Thoracic aorta (tissue), 2 donors: ENCODE measurements around the gene NT5DC1. TPM values are rescaled to one million over a fixed set of nuclear protein-coding genes. Genes with fewer than 3 reads are reported as not detected.

Source experiments
- ATAC-seq: fragments of 150-250 bp; one replicate; pipeline ENCODE4 v1.8.0; 2017; ENCODE audit warnings: low read depth; ENCODE audit not compliant: insufficient number of reproducible peaks, low FRiP score
- DNase-seq: peaks from one replicate; pipeline ENCODE4 v3.0.0-alpha.2; 2020; ENCODE audit warnings: low spot score
- H3K27ac ChIP-seq, 2 donors: fragments of 200-600 bp; sonication (generic); 1 replicate in 1 of 2; 2 replicates in 1 of 2; pipeline ENCODE4 v1.5.1; 2016; ENCODE audit warnings: mild to moderate bottlenecking in 2 of 2, moderate library complexity in 2 of 2
- H3K27me3 ChIP-seq: fragments of 200-600 bp; sonication (generic); replicated peaks from 2 replicates; pipeline ENCODE4 v1.6.0; 2016; ENCODE audit warnings: mild to moderate bottlenecking; ENCODE audit not compliant: insufficient read depth
- H3K36me3 ChIP-seq: fragments of 200-600 bp; sonication (generic); one replicate; pipeline ENCODE4 v1.5.1; 2016
- H3K4me1 ChIP-seq, 2 donors: fragments of 200-600 bp; sonication (generic); 1 replicate in 1 of 2; 2 replicates in 1 of 2; pipeline versions ENCODE4 v1.5.1 to v1.6.0; 2016; ENCODE audit warnings: low read depth in 2 of 2, mild to moderate bottlenecking in 1 of 2; ENCODE audit not compliant: control insufficient read depth in 1 of 2
- H3K4me3 ChIP-seq: fragments of 200-600 bp; sonication (generic); 2 replicates; pipeline ENCODE4 v1.5.1; 2016; ENCODE audit warnings: mild to moderate bottlenecking
- H3K9me3 ChIP-seq: fragments of 200-600 bp; sonication (generic); 2 replicates; pipeline ENCODE4 v1.5.1; 2016
- total RNA-seq, 2 donors: library from RNA; depleted of rRNA; stranded (reverse); fragments of >200 nt; gene quantifications; one replicate each; pipeline versions ENCODE4 v1.1.0 to v1.2.3, GENCODE V29; 2016
- TF ChIP-seq, protein P1 (sequence below): fragments of 200-600 bp; sonication (generic); IDR thresholded peaks from one replicate; pipeline ENCODE4 v1.5.1; 2019; ENCODE audit warnings: antibody characterized with exemption

The NT5DC1 gene
- 10 to 100 TPM; 15.4 to 25.0 TPM for total RNA-seq

DNA sequence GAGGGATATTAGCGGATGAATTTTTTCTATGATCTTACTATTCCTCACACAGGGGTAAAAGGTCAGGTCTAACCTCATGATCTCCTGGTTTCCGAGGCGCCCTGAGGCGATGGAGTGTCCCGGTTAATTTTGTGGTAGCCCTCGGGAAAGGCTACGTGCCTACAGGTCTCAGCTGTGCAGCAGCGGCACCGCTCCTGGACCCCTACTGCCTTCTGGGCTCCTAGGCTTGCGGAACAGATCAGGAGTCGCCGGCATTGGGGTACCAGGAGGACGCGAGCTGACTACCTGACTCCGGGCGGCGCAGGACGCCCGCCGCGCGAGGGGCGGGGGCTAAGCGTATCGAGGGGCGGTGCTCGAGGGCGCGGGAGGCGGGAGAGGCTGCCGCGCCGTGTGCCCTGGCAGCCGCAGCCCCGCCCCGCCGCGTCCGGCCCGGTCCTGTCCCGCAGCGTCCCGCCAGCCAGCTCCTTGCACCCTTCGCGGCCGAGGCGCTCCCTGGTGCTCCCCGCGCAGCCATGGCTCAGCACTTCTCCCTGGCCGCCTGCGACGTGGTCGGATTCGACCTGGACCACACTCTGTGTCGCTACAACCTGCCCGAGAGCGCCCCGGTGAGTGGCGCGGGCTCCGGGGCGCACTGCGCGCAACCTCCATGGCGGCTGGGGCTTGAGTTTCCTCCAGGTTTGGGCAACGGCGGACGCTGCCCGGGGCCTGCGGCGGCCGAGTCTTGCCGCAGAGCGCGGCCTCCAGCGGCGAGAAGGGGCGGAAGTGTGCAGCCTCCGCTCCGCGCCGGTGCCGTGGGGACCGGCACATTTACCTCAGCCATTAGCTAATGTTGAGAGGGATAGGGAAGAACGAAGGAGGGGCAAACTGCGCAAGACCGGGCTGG lies at the start of gene NT5DC1:
Gene NT5DC1, plus strand, starts transcription at position 435 of the 883 bp plus-strand sequence. Its CDS starts 78 bp downstream, at position 513.
- ATAC-seq = peak; percentile 97
- Histone ChIP-seq H3K4me1 (peaks cover 39 to 61% of the 10 kb centered on the region in 2 donors), H3K36me3 (no peaks in the 10 kb centered on the region), H3K9me3 (peaks cover 4% of the 10 kb centered on the region), H3K27ac (peak within 1 kb of the TSS; percentile 94 to 97), H3K27me3 (no peaks in the 10 kb centered on the region), H3K4me3 (peak within 1 kb of the TSS; percentile 88)
- peak; percentile 13 for DNase-seq
- TF ChIP-seq, protein P1, sequence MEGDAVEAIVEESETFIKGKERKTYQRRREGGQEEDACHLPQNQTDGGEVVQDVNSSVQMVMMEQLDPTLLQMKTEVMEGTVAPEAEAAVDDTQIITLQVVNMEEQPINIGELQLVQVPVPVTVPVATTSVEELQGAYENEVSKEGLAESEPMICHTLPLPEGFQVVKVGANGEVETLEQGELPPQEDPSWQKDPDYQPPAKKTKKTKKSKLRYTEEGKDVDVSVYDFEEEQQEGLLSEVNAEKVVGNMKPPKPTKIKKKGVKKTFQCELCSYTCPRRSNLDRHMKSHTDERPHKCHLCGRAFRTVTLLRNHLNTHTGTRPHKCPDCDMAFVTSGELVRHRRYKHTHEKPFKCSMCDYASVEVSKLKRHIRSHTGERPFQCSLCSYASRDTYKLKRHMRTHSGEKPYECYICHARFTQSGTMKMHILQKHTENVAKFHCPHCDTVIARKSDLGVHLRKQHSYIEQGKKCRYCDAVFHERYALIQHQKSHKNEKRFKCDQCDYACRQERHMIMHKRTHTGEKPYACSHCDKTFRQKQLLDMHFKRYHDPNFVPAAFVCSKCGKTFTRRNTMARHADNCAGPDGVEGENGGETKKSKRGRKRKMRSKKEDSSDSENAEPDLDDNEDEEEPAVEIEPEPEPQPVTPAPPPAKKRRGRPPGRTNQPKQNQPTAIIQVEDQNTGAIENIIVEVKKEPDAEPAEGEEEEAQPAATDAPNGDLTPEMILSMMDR = peak; percentile 51

DNA sequence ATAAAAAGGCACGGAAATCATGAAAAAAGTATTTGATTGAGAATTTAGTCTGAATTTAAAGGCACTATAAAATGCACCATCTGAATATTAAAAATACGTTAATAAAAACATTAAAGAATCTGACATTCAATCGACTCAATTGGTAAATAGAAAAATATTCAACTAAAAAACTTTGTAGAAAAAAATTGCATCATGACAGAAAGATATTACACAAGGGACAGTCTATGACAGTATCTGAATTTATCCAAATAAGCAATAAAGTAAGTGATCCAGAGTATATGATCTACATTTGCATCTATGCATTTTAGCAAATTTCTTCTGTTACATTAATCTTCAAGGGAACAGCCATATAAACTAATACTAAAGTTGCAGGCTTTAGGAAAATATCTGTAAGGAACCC lies 49.4 kb upstream of the NT5DC1 start:
- TF ChIP-seq, protein P1 = no peak
- H3K4me1 ChIP-seq = peaks cover 15 to 33% of the 10 kb centered on the region in 2 donors
- H3K4me3 ChIP-seq = no peak overlapping the region
- ATAC-seq (no peak), DNase-seq (no peak)
- no peak overlapping the region for H3K27ac ChIP-seq
- H3K27me3 ChIP-seq = no peaks in the 10 kb centered on the region
- no peaks in the 10 kb centered on the region for H3K36me3 ChIP-seq
- H3K9me3 ChIP-seq = no peaks in the 10 kb centered on the region

DNA sequence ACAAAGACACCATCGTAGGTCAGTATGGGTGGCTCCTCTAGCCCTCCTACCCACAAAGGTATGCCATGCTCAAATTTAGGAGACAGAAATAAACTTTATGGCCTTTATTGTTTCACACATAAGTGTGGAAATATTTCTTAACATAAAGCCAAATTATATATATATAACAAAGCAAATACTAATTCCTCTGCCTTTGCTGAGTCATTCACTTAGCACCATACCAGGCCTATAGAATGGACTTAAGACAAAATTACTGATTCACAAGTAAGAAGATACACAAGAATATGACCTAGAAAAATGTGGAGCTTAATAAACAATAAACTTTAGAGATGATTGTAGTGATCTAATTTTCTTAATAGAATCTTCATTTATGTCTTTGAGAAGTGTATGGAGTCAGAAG lies 45.1 kb upstream of the NT5DC1 start:
- Histone ChIP-seq H3K4me1 (peaks cover 19 to 21% of the 10 kb centered on the region in 2 donors), H3K4me3 (peak overlapping the region; percentile 78), H3K27ac (no peak overlapping the region), H3K27me3 (no peaks in the 10 kb centered on the region), H3K9me3 (no peaks in the 10 kb centered on the region), H3K36me3 (no peaks in the 10 kb centered on the region)
- DNase-seq (no peak), ATAC-seq (no peak)
- TF ChIP-seq, protein P1 = no peak

DNA sequence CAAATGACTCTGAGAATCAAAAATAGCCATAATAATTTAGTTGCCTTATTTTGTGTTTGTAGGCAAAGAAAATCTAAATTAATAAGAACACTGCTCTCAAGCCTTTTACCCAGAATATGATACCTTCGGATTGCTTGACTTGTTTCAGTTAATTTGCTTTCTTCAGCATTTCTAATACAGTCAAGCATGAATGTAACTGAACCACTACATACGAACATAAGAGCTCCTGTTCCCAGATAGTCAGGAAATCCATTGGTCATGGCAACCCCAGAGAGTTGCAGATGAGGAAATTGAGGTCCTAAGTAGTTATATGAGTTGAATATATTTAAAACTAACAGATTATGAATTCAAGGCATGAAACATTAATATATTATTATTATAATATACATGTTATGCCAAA lies 42.9 kb upstream of the NT5DC1 start:
- H3K9me3 ChIP-seq = no peaks in the 10 kb centered on the region
- no peak for ATAC-seq
- peak overlapping the region; percentile 78 for H3K4me3 ChIP-seq
- H3K36me3 ChIP-seq = no peaks in the 10 kb centered on the region
- peak overlapping the region in 1 of 2 donors; percentile 32 for H3K27ac ChIP-seq
- DNase-seq = no peak
- H3K27me3 ChIP-seq = no peaks in the 10 kb centered on the region
- TF ChIP-seq, protein P1 = no peak
- H3K4me1 ChIP-seq = peaks cover 19 to 31% of the 10 kb centered on the region in 2 donors

DNA sequence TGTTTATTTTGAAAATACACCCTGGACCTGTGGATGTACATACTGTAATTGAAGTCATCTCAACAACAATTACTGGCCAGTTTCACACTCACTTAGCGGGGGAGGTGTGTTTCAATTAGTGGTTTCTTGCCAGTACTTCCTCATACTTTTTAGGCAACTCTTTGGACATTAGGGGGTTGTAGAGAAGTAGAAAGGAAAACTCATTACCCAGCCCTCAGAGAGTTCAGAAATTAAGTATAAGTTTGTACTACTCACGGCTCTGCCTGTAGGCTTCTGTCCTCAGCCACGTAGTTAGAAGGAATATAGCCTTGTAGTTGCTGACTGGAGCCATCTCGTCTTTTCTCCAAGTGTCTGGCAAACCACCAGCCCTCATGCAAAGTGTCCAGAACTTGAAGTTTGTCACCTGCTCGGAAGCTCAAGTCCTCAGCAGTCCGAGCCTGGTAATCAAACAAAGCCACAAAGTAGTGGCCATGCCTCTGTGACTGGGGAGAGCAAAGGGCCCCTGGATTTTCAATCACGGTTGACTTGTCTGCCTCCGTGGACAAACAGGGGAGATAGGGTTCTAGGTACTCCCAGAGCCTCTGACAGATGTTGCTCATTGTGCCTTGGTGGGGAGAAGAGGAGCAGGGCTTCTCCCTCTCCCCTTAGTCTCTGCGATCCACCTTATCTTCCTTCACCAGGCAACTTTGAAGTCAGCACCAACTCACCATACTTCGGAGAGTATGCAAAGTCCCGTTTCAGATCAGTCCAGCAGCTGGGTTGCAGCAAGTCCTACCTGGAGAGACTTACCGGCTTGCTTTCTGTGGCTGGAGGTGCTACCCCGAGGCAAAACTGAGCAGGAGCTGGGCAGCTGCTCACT lies 40.7 kb upstream of the NT5DC1 start:
- ATAC-seq (no peak), DNase-seq (no peak)
- Histone ChIP-seq H3K9me3 (no peaks in the 10 kb centered on the region), H3K27me3 (no peaks in the 10 kb centered on the region), H3K27ac (peak overlapping the region; percentile 76 to 89), H3K4me1 (peaks cover 16 to 23% of the 10 kb centered on the region in 2 donors), H3K4me3 (peak overlapping the region; percentile 78), H3K36me3 (no peaks in the 10 kb centered on the region)
- TF ChIP-seq, protein P1 = no peak
